Measurements from ENCODE around the gene HUS1.

The HUS1 gene

DNA sequence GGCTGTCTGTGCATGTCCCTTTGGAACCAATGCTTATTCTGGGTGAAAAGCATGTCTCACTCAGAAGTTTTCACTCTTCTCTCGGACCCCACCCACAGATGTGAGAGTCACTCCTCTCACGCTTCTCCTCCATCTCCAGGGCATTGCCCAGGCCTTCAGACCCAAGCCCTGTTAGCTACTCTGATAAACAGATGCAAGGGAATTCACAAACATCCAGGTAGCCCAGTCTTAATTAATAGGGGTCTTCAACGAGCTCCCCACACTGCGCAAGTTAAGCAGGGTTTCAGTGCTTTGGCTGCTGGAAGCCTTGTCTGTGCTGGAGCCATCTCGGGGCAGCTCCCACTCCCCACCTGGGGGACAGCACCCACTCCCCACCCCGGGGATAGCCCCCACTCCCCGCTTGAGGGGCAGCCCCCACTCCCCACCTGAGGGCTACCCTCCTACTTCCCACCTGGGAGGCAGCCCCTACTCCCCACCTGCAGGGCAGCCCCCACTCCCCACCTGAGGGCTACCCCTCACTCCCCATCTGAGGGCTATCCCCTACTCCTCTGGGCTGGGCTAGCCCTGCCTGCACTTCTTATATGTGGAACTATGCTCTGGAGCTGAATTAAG lies 39.9 kb downstream of the HUS1 start:
- in situ Hi-C loops (cut with HindIII; ENCODE audit: low pct_unique_long_range_greater_than_20kb, low sequenced_read_pairs), result no loop called here

DNA sequence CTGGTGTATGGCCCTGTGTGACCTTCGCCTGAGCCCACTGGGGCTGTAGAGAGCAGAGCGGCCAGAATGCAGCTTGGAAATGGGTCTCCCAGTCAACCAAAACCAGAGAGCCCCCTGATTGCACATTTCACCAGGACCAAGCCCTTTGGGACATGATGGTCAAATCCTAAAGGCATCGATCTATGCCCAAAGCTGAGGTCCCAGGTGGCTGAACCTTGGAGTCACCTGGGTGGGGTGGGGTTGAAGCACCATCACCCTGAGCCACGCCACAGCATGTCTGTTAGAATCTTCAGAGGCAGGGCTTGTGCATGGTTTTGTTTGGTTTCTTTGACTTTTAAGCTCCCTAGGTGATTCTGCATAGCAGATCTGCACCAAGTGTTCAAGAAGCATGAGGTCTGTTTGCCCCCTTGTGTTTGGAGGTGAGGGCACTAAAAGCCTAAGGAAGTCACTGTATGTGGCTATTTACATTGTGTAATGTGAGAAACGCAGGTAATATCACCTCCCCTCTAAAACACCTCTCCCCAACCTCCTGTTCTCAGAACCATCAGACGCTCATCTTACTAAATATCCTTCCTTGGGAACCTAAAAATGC lies 40.7 kb downstream of the HUS1 start:
- in situ Hi-C loops (cut with HindIII; ENCODE audit: low pct_unique_long_range_greater_than_20kb, low sequenced_read_pairs), result no loop called here
- no peak for TF ChIP-seq JUND (IDR thresholded peaks at IDR 0.05; ENCODE audit: low read depth)
- peak in 1 of 2 experiments; percentile 40 for DNase-seq (ENCODE audit: low read depth in 1 of 2, low spot score in 1 of 2)

More for the DNA sequence above, 39.9 kb downstream of the HUS1 start:
- DNase-seq (ENCODE audit: low read depth in 1 of 2, low spot score in 1 of 2), result no peak
- TF ChIP-seq JUND (IDR thresholded peaks at IDR 0.05; ENCODE audit: low read depth), result no peak

DNA sequence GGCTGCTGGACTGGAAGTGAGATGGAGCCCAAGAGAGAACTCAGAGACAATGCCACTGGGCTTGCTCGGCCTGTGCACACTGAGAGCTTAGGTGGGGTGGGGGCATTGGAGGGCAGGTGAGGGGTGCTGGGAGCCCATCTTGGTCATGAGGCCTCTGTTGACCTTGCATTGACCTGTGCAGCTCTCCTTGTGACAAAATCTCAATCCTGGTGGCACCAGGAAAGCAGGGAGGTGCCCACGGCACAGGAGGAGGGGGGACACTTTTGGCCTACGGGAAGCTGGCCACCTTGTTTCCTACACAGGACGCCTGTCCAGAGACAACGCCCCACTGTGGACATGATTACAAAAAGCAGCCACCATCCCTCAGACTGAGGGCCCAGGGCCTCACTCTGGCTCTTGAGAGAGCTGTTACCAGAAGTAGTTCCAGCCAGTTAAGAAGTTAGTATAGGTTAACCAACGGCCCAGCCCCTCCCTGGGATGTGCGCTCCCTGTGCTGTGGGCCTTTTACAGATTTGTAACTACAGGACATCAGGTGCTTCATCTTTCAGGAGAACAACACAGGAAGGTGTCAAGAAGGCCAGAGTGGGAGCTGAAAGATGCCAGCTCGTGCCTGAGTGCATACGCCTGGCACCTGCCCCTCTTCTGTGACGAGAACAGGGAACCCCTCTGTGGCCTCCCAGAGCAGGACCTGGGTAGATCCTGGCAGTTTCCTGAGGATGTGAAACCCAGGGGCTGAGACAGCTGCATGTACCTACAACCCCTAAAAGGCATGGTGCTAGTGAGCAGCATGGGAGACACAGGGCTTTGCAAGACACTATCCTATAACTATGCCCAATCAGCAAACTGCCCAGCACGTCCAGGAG lies 41.5 kb downstream of the HUS1 start:
- DNase-seq (ENCODE audit: low read depth in 1 of 2, low spot score in 1 of 2), result no peak
- TF ChIP-seq JUND (IDR thresholded peaks at IDR 0.05; ENCODE audit: low read depth), result no peak
- in situ Hi-C loops (cut with HindIII; ENCODE audit: low pct_unique_long_range_greater_than_20kb, low sequenced_read_pairs), result no loop called here

DNA sequence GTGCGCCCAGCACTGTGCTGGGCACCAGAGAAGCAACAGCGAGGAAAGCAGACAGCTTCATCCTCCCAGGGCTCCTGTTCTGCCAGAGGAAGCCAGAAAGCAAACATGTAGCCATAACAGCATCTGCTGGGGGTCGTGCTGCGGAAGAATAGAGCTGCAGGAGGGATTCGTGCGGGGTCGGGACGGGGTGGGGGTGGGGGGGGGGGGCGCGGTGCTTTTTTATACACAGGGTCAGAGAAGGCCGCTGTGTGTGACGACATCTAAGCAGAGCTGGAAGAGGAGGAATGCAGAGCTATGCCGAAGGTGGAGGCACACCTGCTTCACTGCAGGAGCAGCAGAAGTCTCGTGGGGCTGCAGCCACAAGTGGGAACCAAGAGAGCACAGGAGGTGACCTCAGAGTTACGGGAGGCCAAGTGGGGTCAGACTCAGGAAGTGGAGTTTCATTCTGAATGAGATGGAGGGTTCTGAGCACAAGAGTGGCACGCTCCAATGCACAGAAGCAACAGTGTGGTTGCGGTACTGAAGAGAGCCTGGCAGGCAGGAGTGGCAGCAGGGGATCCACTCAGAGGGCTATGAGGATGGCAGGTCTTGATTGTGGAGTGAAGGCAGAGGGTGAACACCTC lies 42.2 kb downstream of the HUS1 start:
- no peak for DNase-seq (ENCODE audit: low read depth in 1 of 2, low spot score in 1 of 2)
- TF ChIP-seq JUND (IDR thresholded peaks at IDR 0.05; ENCODE audit: low read depth), result no peak
- in situ Hi-C loops (cut with HindIII; ENCODE audit: low pct_unique_long_range_greater_than_20kb, low sequenced_read_pairs), result no loop called here

DNA sequence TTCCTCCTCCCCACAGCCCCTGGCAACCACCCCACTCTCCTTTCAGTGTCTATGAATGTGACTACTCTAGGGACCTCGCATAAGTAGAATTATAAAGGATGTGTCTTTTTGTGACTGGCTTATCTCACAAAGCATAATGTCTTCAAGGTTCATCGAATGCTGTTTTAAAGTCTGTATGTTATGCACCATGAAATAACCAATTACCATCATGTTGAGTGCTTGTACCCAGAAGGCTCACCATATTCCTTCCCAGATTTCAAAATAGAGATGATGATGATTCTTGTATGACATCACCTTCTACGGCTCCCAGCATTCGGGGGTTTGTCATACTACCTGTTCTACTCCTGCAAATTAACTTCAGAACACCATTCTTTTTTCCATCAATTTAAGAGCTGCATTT lies 43.1 kb downstream of the HUS1 start:
- no peak for TF ChIP-seq JUND (IDR thresholded peaks at IDR 0.05; ENCODE audit: low read depth)
- in situ Hi-C loops (cut with HindIII; ENCODE audit: low pct_unique_long_range_greater_than_20kb, low sequenced_read_pairs), result no loop called here
- DNase-seq (ENCODE audit: low read depth in 1 of 2, low spot score in 1 of 2), result no peak

DNA sequence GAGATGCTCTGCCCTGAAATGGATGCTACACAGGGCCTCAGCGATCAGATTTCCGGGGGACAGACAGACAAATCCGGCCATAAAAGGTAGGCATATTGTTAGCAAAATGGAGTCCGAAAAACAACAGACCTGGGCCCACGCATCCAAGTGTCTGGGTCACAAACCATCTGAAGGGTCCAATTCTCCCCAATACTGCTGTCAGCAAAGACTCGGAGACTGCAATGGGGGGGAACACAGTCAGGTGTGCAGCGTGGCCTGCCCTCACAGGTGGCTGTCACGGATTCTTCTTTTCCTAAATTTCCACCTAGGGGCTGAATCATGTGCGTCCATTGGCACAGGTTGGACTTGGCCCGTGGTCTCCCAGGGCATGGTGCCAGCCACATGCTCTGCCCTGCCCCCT lies 44.1 kb downstream of the HUS1 start:
- DNase-seq (ENCODE audit: low read depth in 1 of 2, low spot score in 1 of 2), result no peak
- TF ChIP-seq JUND (IDR thresholded peaks at IDR 0.05; ENCODE audit: low read depth), result no peak
- in situ Hi-C loops (cut with HindIII; ENCODE audit: low pct_unique_long_range_greater_than_20kb, low sequenced_read_pairs), result no loop called here

DNA sequence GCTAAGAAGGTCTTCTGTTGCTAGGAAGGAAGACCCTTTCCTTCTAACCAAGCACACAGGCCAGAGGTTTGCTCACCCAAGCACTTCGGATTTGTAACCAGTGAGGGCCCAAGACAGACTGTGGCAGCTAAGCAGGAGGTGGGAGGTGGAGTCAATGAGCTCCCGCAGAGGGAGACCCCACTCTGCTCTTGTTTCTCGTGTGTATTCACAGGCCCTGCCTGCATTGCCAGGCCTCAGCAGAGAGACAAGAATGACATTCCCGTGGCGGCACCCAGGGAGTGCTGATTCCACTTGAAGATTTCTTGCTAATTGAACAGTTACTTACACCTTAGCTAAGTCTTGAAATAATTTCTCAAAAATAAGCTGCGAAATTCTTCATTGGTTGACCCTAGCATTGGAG lies 44.6 kb downstream of the HUS1 start:
- TF ChIP-seq JUND (IDR thresholded peaks at IDR 0.05; ENCODE audit: low read depth), result no peak
- in situ Hi-C loops (cut with HindIII; ENCODE audit: low pct_unique_long_range_greater_than_20kb, low sequenced_read_pairs), result no loop called here
- no peak for DNase-seq (ENCODE audit: low read depth in 1 of 2, low spot score in 1 of 2)

DNA sequence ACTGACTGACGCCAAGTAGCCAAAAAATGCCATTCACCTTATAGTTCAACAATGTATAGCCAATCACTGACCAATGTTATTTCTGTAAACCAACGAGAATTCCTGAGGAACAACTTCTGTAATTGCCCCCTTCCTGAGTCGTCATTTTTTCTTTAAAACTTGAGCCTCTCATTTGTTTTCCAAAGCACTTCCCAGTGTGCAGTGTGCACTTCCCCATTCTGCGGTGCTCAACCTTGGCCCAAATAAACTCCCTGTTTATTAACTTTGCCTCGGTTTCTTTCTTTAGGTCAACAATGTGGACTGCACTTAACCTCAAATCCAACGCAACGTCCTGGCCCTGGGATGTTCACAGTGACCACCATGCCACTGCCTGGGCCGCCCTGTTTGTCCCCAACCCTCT lies 46.2 kb downstream of the HUS1 start:
- no peak for TF ChIP-seq JUND (IDR thresholded peaks at IDR 0.05; ENCODE audit: low read depth)
- no peak for DNase-seq (ENCODE audit: low read depth in 1 of 2, low spot score in 1 of 2)
- in situ Hi-C loops (cut with HindIII; ENCODE audit: low pct_unique_long_range_greater_than_20kb, low sequenced_read_pairs), result no loop called here

DNA sequence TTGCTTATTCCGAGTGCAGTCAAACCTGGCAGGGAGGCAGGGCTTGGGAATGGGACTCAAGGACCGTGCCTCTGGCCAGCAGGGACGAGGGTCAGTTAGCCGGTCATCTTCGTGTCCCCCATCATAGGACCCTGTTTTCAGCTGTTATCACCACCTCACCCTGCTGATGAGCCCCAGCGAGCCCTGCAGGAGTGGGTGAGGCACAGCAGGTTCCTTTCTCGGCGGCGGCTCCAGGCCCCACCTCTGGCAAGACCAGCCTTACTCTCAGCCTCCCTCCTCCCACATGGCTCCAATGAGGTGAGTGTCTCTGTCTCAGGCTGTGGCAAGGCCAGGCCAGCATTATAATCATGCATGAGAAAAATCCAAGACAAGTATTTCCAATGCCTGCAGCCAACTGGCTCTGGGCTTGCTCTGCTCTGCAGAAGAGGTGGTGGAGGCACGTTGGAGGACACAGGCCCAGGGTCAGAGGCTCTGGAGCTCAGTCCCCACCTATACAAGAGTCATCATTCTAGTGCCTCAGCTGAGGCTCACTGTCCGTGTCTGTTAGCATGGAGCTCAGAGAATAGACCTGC lies 46.9 kb downstream of the HUS1 start:
- in situ Hi-C loops (cut with HindIII; ENCODE audit: low pct_unique_long_range_greater_than_20kb, low sequenced_read_pairs), result no loop called here
- TF ChIP-seq JUND (IDR thresholded peaks at IDR 0.05; ENCODE audit: low read depth), result no peak

DNA sequence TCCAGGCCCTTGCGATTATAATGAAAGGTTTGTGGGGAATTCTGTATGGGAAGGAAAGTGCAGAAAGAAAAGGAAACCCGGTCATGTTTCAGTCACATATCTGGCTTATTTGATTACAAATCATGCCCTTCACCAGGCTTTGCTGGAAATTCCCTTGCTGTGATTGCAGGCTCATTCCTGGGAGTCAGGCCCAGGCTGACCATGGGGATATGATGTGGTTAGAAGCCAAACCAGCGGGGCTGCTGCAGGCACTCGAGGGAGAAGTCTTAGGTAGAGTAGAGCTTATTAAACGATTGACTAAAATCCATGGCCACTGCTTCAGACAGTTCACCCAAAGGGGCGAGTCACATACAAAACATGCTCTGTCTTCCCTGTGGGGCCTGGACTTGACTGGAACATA lies 47.4 kb downstream of the HUS1 start:
- in situ Hi-C loops (cut with HindIII; ENCODE audit: low pct_unique_long_range_greater_than_20kb, low sequenced_read_pairs), result no loop called here
- no peak for DNase-seq (ENCODE audit: low read depth in 1 of 2, low spot score in 1 of 2)
- no peak for TF ChIP-seq JUND (IDR thresholded peaks at IDR 0.05; ENCODE audit: low read depth)

More for the DNA sequence above, 46.9 kb downstream of the HUS1 start:
- DNase-seq (ENCODE audit: low read depth in 1 of 2, low spot score in 1 of 2), result no peak

DNA sequence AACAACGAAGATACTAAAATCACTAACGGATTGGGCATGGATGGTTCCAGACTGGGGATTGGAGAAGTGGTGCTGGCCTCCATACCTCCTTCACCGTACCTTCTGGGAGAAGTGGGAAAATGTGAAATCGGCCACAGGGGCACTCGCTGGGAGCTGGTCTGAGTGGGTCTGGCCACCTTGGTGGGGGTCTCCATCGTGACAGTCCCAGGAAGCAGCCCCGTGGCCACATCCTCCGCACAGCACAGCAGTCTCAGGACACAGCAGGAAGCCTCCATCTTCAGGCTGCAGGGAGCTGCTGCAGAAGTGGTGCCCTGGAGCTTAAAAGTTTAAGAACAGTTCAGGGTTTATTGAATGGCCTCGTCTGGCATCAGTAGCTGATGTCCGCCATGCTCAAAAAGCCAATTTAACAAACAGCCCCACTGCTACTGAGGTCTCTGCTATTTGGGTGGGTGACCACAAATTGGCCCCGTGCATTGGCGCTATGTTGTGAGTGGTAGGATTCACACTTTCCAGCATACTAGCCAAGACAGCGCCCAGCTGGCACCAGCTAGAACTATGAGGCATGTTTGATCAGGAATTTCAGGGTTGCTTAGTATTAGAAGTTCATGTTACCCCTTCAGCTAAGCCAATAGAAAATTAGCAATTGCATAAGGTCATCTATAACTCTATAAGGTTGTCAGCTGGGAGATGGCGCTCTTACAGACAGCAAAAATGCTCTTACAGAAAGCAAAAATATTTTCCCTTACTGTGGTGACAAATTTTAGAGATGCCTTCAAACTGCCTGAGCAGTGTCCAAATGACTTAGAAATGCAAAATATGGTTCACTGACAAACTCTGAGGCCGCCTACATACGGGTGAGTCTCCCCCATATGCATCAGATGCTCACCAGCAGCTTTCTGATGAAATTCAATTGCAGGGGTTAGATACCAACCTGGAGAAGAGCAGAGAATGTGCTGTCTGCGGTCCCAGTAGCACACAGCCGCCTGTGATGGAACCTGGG lies 48.1 kb downstream of the HUS1 start:
- DNase-seq (ENCODE audit: low read depth in 1 of 2, low spot score in 1 of 2), result no peak
- in situ Hi-C loops (cut with HindIII; ENCODE audit: low pct_unique_long_range_greater_than_20kb, low sequenced_read_pairs), result no loop called here
- TF ChIP-seq JUND (IDR thresholded peaks at IDR 0.05; ENCODE audit: low read depth), result no peak
